ENCODE data around the gene RTL10. TPM values are rescaled to one million over a fixed set of nuclear protein-coding genes. Genes with fewer than 3 reads are reported as not detected.
A peak's percentile ranks its signal among the peaks of the same experiment; 100 is the strongest.

The RTL10 gene
- total and polyA plus RNA-seq, 2 of the 13 experiments (the other 11 are each of a cell fraction or from before 2014, with no cell fraction given), result 14.1 to 15.8 TPM

- no peak for TF ChIP-seq HNF1A (IDR thresholded peaks at IDR 0.05; ENCODE audit: low read depth)
- TF ChIP-seq HNF1A (CRISPR knock-in tag; IDR thresholded peaks at IDR 0.05; ENCODE audit: borderline replicate concordance), result no peak
- TF ChIP-seq DR1 (CRISPR knock-in tag; IDR thresholded peaks at IDR 0.05), result no peak
- TF ChIP-seq FOXJ3 (CRISPR knock-in tag; IDR thresholded peaks at IDR 0.05; ENCODE audit: borderline replicate concordance), result 0 out of 2 replicates have a peak, but pooled peaks have one; percentile 9
- TF ChIP-seq UBTF (CRISPR knock-in tag; IDR thresholded peaks at IDR 0.05), result peak; percentile 36; the same call in 1 of the 2 replicates
- no peak for TF ChIP-seq RFX5 (IDR thresholded peaks at IDR 0.05; ENCODE audit: low read depth, low read length)
- peak; percentile 12; the same call in 1 of the 2 replicates for TF ChIP-seq DNMT1 (CRISPR knock-in tag; IDR thresholded peaks at IDR 0.05)
- TF ChIP-seq RARG (CRISPR knock-in tag; IDR thresholded peaks at IDR 0.05; ENCODE audit: low read depth), result no peak
- TF ChIP-seq POLR2AphosphoS2 (IDR thresholded peaks at IDR 0.05; ENCODE audit: low read depth, low read length), result no peak
- no peak for TF ChIP-seq DZIP1 (CRISPR knock-in tag; IDR thresholded peaks at IDR 0.05)
- TF ChIP-seq ZNF674 (CRISPR knock-in tag; IDR thresholded peaks at IDR 0.05; ENCODE audit: low read depth), result no peak
- 0 out of 2 replicates have a peak, but pooled peaks have one; percentile 6 for TF ChIP-seq RBFOX2 (IDR thresholded peaks at IDR 0.05; ENCODE audit: low read depth, low read length)
- TF ChIP-seq HNF4G (IDR thresholded peaks at IDR 0.05; ENCODE audit: borderline replicate concordance, low read depth, low read length), result no peak
- no peak for TF ChIP-seq HNF4G (CRISPR knock-in tag; IDR thresholded peaks at IDR 0.05; ENCODE audit: borderline replicate concordance, low read depth)
- 0 out of 2 replicates have a peak, but pooled peaks have one; percentile 18 for TF ChIP-seq SKIL (CRISPR knock-in tag; IDR thresholded peaks at IDR 0.05; ENCODE audit: borderline replicate concordance)
- TF ChIP-seq ZNF740 (CRISPR knock-in tag; IDR thresholded peaks at IDR 0.05), result no peak
Measured at GRCh38 chr22:19891317-19892256, 36.9 kb upstream of the RTL10 start (continued).

Measured in HepG2 (cell line).